CD4-positive, alpha-beta T cell treated with Interleukin-15 for 4 hours (primary cell): ENCODE measurements around the gene CCDC71L.

ENCODE experiments used
- DNase-seq: peaks from one replicate; pipeline ENCODE4 v3.0.0-alpha.2; 2020; ENCODE audit warnings: low spot score

The CCDC71L gene

GRCh38 chr7:106625678-106626301 is 35.2 kb downstream of the CCDC71L start:
- DNase-seq: no peak

GRCh38 chr7:106623853-106624252 is 37.1 kb downstream of the CCDC71L start:
- DNase-seq: no peak

- DNase-seq: no peak
Observed at GRCh38 chr7:106623315-106623660, 37.7 kb downstream of the CCDC71L start.

GRCh38 chr7:106622654-106623314 is 38.2 kb downstream of the CCDC71L start:
- no peak for DNase-seq

- no peak for DNase-seq
Observed at GRCh38 chr7:106621393-106622132, 39.4 kb downstream of the CCDC71L start.

- DNase-seq: no peak
Observed at GRCh38 chr7:106620676-106621075, 40.3 kb downstream of the CCDC71L start.

- no peak for DNase-seq
Observed at GRCh38 chr7:106620034-106620433, 40.9 kb downstream of the CCDC71L start.

GRCh38 chr7:106619213-106619612 is 41.7 kb downstream of the CCDC71L start:
- DNase-seq: no peak

- DNase-seq: no peak
Observed at GRCh38 chr7:106618480-106618879, 42.5 kb downstream of the CCDC71L start.

GRCh38 chr7:106617860-106618259 is 43.1 kb downstream of the CCDC71L start:
- no peak for DNase-seq

- no peak for DNase-seq
Observed at GRCh38 chr7:106616708-106617051, 44.3 kb downstream of the CCDC71L start.

GRCh38 chr7:106615808-106616707 is 44.9 kb downstream of the CCDC71L start:
- DNase-seq: no peak

- no peak for DNase-seq
Observed at GRCh38 chr7:106614751-106615150, 46.2 kb downstream of the CCDC71L start.

GRCh38 chr7:106613848-106614560 is 47.0 kb downstream of the CCDC71L start:
- DNase-seq: no peak

GRCh38 chr7:106613279-106613678 is 47.7 kb downstream of the CCDC71L start:
- DNase-seq: no peak

GRCh38 chr7:106612432-106612831 is 48.5 kb downstream of the CCDC71L start:
- DNase-seq: no peak

- DNase-seq: no peak
Observed at GRCh38 chr7:106611911-106612310, 49.0 kb downstream of the CCDC71L start.

GRCh38 chr7:106610996-106611886 is 49.7 kb downstream of the CCDC71L start:
- no peak for DNase-seq

GRCh38 chr7:106609416-106609815 is 51.5 kb downstream of the CCDC71L start:
- DNase-seq: no peak

- no peak for DNase-seq
Observed at GRCh38 chr7:106608661-106609060, 52.3 kb downstream of the CCDC71L start.
